Femur (tissue), 1 donor: ENCODE measurements around the gene GREM2.

Experiments
- DNase-seq: peaks from one replicate; pipeline ENCODE4 v3.0.0-alpha.2; 2017

The GREM2 gene

GRCh38 chr1:240496941-240497340 lies 115.0 kb downstream of the GREM2 start:
- no peak for DNase-seq

- no peak for DNase-seq
Measured at GRCh38 chr1:240496356-240496755, 115.6 kb downstream of the GREM2 start.

- no peak for DNase-seq
Measured at GRCh38 chr1:240495601-240496000, 116.4 kb downstream of the GREM2 start.

GRCh38 chr1:240492832-240493440 lies 119.0 kb downstream of the GREM2 start:
- peak; percentile 21 for DNase-seq

GRCh38 chr1:240491796-240492195 lies 120.2 kb downstream of the GREM2 start:
- DNase-seq = no peak

GRCh38 chr1:240491156-240491555 lies 120.8 kb downstream of the GREM2 start:
- DNase-seq = no peak

GRCh38 chr1:240487493-240487892 lies 124.5 kb downstream of the GREM2 start:
- no peak for DNase-seq

- DNase-seq = no peak
Measured at GRCh38 chr1:240486611-240487010, 125.3 kb downstream of the GREM2 start.

GRCh38 chr1:240484804-240485443 lies 127.0 kb downstream of the GREM2 start:
- DNase-seq = no peak

- no peak for DNase-seq
Measured at GRCh38 chr1:240478536-240478935, 133.4 kb downstream of the GREM2 start.

GRCh38 chr1:240475832-240476231 lies 136.1 kb downstream of the GREM2 start:
- no peak for DNase-seq

- no peak for DNase-seq
Measured at GRCh38 chr1:240474133-240474614, 137.8 kb downstream of the GREM2 start.

GRCh38 chr1:240468656-240469055 lies 143.3 kb downstream of the GREM2 start:
- no peak for DNase-seq

- DNase-seq = no peak
Measured at GRCh38 chr1:240467895-240468294, 144.1 kb downstream of the GREM2 start.

GRCh38 chr1:240466509-240466908 lies 145.4 kb downstream of the GREM2 start:
- no peak for DNase-seq

GRCh38 chr1:240465531-240465940 lies 146.4 kb downstream of the GREM2 start:
- no peak for DNase-seq

GRCh38 chr1:240464099-240464498 lies 147.9 kb downstream of the GREM2 start:
- no peak for DNase-seq

- DNase-seq = no peak
Measured at GRCh38 chr1:240462766-240463395, 149.1 kb downstream of the GREM2 start.

GRCh38 chr1:240462277-240462676 lies 149.7 kb downstream of the GREM2 start:
- DNase-seq = no peak

GRCh38 chr1:240457203-240457602 lies 154.8 kb downstream of the GREM2 start:
- no peak for DNase-seq

GRCh38 chr1:240455228-240455821 lies 156.6 kb downstream of the GREM2 start:
- DNase-seq = no peak

- DNase-seq = no peak
Measured at GRCh38 chr1:240445369-240445768, 166.6 kb downstream of the GREM2 start.

- DNase-seq = no peak
Measured at GRCh38 chr1:240441669-240442068, 170.3 kb downstream of the GREM2 start.
